IPS-20b (cell line): Measurements from ENCODE around the gene AFAP1L1.

Experiments
- H3K27ac ChIP-seq: one replicate; pipeline ENCODE4 v1.5.1; 2013; ENCODE audit warnings: low read length
- H3K27me3 ChIP-seq: 2 replicates; pipeline ENCODE4 v1.6.1; 2013; ENCODE audit warnings: mild to moderate bottlenecking, low read length, inconsistent platforms; ENCODE audit not compliant: insufficient read depth
- H3K36me3 ChIP-seq: 2 replicates; pipeline ENCODE4 v1.6.1; 2013; ENCODE audit warnings: low read depth, mild to moderate bottlenecking, inconsistent platforms, low read length, moderate library complexity; ENCODE audit not compliant: insufficient read depth
- H3K4me1 ChIP-seq: 2 replicates; pipeline ENCODE4 v1.6.1; 2013; ENCODE audit warnings: mild to moderate bottlenecking, control low read depth, inconsistent platforms, low read length, moderate library complexity; ENCODE audit not compliant: insufficient read depth
- H3K4me3 ChIP-seq: 2 replicates; pipeline ENCODE4 v1.5.1; 2013; ENCODE audit warnings: mild to moderate bottlenecking, low read length, inconsistent platforms
- H3K9ac ChIP-seq: 2 replicates; pipeline ENCODE4 v1.6.1; 2013; ENCODE audit warnings: low read depth, mild to moderate bottlenecking, inconsistent platforms, low read length, moderate library complexity
- H3K9me3 ChIP-seq: 2 replicates; pipeline ENCODE4 v1.6.1; 2013; ENCODE audit warnings: mild to moderate bottlenecking, low read depth, low read length, inconsistent platforms; ENCODE audit not compliant: insufficient read depth

The AFAP1L1 gene

GRCh38 chr5:149358294-149358651 is 86.6 kb downstream of the AFAP1L1 start:
- no peaks in the 10 kb centered on the region for H3K27me3 ChIP-seq
- peak overlapping the region; percentile 72 for H3K4me3 ChIP-seq
- no peak overlapping the region for H3K27ac ChIP-seq
- H3K4me1 ChIP-seq: no peaks in the 10 kb centered on the region
- H3K9me3 ChIP-seq: no peaks in the 10 kb centered on the region
- peak overlapping the region; percentile 85; the same call in 1 of the 2 replicates for H3K9ac ChIP-seq
- peaks cover 28% of the 10 kb centered on the region for H3K36me3 ChIP-seq

- Histone ChIP-seq H3K27me3 (no peaks in the 10 kb centered on the region), H3K27ac (no peak overlapping the region), H3K9me3 (no peaks in the 10 kb centered on the region), H3K4me1 (no peaks in the 10 kb centered on the region), H3K4me3 (peak overlapping the region; percentile 72), H3K9ac (peak overlapping the region; percentile 85; the same call in 1 of the 2 replicates), H3K36me3 (peaks cover 21% of the 10 kb centered on the region; the same call in 1 of the 2 replicates)
These were observed 87.3 kb downstream of the AFAP1L1 start for GRCh38 chr5:149358868-149359495.

- Histone ChIP-seq H3K27ac (no peak overlapping the region), H3K4me3 (no peak overlapping the region), H3K4me1 (no peaks in the 10 kb centered on the region), H3K36me3 (peaks cover 10% of the 10 kb centered on the region; the same call in 1 of the 2 replicates), H3K27me3 (no peaks in the 10 kb centered on the region), H3K9me3 (no peaks in the 10 kb centered on the region), H3K9ac (no peak overlapping the region)
These were observed 88.6 kb downstream of the AFAP1L1 start for GRCh38 chr5:149360272-149360671.

GRCh38 chr5:149362541-149362940 is 90.9 kb downstream of the AFAP1L1 start:
- H3K4me3 ChIP-seq: no peak overlapping the region
- H3K27me3 ChIP-seq: no peaks in the 10 kb centered on the region
- no peaks in the 10 kb centered on the region for H3K9me3 ChIP-seq
- no peaks in the 10 kb centered on the region for H3K4me1 ChIP-seq
- no peak overlapping the region for H3K27ac ChIP-seq
- H3K9ac ChIP-seq: no peak overlapping the region
- H3K36me3 ChIP-seq: no peaks in the 10 kb centered on the region

GRCh38 chr5:149363358-149363757 is 91.7 kb downstream of the AFAP1L1 start:
- no peaks in the 10 kb centered on the region for H3K9me3 ChIP-seq

GRCh38 chr5:149363936-149364335 is 92.3 kb downstream of the AFAP1L1 start:
- no peaks in the 10 kb centered on the region for H3K9me3 ChIP-seq
- no peak overlapping the region for H3K4me3 ChIP-seq
- no peaks in the 10 kb centered on the region for H3K4me1 ChIP-seq
- H3K36me3 ChIP-seq: 0 out of 2 replicates have a peak, but pooled peaks cover 3% of the 10 kb centered on the region
- H3K9ac ChIP-seq: no peak overlapping the region
- no peak overlapping the region for H3K27ac ChIP-seq
- no peaks in the 10 kb centered on the region for H3K27me3 ChIP-seq

More at GRCh38 chr5:149363358-149363757, 91.7 kb downstream of the AFAP1L1 start:
- Histone ChIP-seq H3K4me3 (no peak overlapping the region), H3K9ac (no peak overlapping the region), H3K27ac (no peak overlapping the region), H3K36me3 (0 out of 2 replicates have a peak, but pooled peaks cover 2% of the 10 kb centered on the region), H3K27me3 (no peaks in the 10 kb centered on the region), H3K4me1 (no peaks in the 10 kb centered on the region)

GRCh38 chr5:149364719-149365118 is 93.1 kb downstream of the AFAP1L1 start:
- Histone ChIP-seq H3K9ac (no peak overlapping the region), H3K4me3 (no peak overlapping the region), H3K27ac (no peak overlapping the region), H3K9me3 (no peaks in the 10 kb centered on the region), H3K4me1 (no peaks in the 10 kb centered on the region), H3K27me3 (no peaks in the 10 kb centered on the region), H3K36me3 (0 out of 2 replicates have a peak, but pooled peaks cover 3% of the 10 kb centered on the region)

GRCh38 chr5:149365418-149365817 is 93.8 kb downstream of the AFAP1L1 start:
- Histone ChIP-seq H3K4me1 (no peaks in the 10 kb centered on the region), H3K9ac (no peak overlapping the region), H3K27ac (no peak overlapping the region), H3K36me3 (0 out of 2 replicates have a peak, but pooled peaks cover 3% of the 10 kb centered on the region), H3K4me3 (no peak overlapping the region), H3K9me3 (no peaks in the 10 kb centered on the region), H3K27me3 (no peaks in the 10 kb centered on the region)

- Histone ChIP-seq H3K4me3 (no peak overlapping the region), H3K9ac (no peak overlapping the region), H3K4me1 (no peaks in the 10 kb centered on the region), H3K36me3 (0 out of 2 replicates have a peak, but pooled peaks cover 3% of the 10 kb centered on the region), H3K9me3 (no peaks in the 10 kb centered on the region), H3K27ac (no peak overlapping the region), H3K27me3 (no peaks in the 10 kb centered on the region)
These were observed 94.6 kb downstream of the AFAP1L1 start for GRCh38 chr5:149366169-149366729.

GRCh38 chr5:149367249-149367971 is 95.8 kb downstream of the AFAP1L1 start:
- H3K9me3 ChIP-seq: no peaks in the 10 kb centered on the region
- no peaks in the 10 kb centered on the region for H3K27me3 ChIP-seq
- no peak overlapping the region for H3K4me3 ChIP-seq
- H3K9ac ChIP-seq: no peak overlapping the region
- 0 out of 2 replicates have a peak, but pooled peaks cover 3% of the 10 kb centered on the region for H3K36me3 ChIP-seq
- no peak overlapping the region for H3K27ac ChIP-seq
- H3K4me1 ChIP-seq: no peaks in the 10 kb centered on the region

- H3K9me3 ChIP-seq: no peaks in the 10 kb centered on the region
- 0 out of 2 replicates have a peak, but pooled peaks cover 3% of the 10 kb centered on the region for H3K36me3 ChIP-seq
- H3K27ac ChIP-seq: no peak overlapping the region
- H3K27me3 ChIP-seq: no peaks in the 10 kb centered on the region
- no peak overlapping the region for H3K9ac ChIP-seq
- H3K4me3 ChIP-seq: no peak overlapping the region
- H3K4me1 ChIP-seq: no peaks in the 10 kb centered on the region
These were observed 96.5 kb downstream of the AFAP1L1 start for GRCh38 chr5:149367972-149368645.
